Measurements from ENCODE around the gene HS3ST3B1.

DNA sequence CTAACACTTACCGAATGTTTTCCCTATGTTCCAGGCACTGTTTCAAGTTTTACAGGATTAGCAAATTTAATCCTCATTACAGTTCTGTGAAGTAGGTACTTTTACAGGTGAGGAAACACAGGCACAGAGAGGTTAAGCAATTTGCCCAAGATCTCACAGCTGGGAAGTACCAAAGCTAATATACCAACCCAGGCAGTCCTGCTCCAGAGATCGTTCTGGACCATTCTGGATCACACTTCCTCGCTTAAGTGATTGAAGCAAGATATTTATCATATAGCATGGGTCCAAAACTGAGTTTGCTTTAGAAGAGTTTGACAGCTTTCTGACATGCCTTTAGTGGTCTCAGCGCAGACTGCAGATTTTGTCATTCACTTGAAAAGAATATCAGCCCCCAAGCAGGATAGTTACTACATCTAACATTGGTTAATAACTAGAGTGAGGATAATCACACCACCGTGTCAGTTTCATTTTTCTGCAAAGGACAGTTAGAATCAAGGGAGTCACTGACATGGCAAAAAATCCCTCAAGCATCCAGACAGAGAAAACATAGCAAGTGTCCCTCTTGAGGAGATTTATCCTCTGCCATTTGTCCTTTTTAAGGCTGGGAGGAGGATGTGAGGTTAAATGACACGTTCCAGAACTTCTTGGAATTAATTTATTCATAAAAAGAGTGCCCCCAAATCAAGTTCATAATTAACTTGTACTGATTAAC, 5.1 kb downstream of the HS3ST3B1 start:
- TF ChIP-seq, protein P1, sequence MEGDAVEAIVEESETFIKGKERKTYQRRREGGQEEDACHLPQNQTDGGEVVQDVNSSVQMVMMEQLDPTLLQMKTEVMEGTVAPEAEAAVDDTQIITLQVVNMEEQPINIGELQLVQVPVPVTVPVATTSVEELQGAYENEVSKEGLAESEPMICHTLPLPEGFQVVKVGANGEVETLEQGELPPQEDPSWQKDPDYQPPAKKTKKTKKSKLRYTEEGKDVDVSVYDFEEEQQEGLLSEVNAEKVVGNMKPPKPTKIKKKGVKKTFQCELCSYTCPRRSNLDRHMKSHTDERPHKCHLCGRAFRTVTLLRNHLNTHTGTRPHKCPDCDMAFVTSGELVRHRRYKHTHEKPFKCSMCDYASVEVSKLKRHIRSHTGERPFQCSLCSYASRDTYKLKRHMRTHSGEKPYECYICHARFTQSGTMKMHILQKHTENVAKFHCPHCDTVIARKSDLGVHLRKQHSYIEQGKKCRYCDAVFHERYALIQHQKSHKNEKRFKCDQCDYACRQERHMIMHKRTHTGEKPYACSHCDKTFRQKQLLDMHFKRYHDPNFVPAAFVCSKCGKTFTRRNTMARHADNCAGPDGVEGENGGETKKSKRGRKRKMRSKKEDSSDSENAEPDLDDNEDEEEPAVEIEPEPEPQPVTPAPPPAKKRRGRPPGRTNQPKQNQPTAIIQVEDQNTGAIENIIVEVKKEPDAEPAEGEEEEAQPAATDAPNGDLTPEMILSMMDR (IDR thresholded peaks at IDR 0.05; ENCODE audit: low read depth, low read length, poor library complexity, severe bottlenecking): no peak
- no peak for TF ChIP-seq EZH2phosphoT487 (IDR thresholded peaks at IDR 0.05; ENCODE audit: borderline replicate concordance, low read length)
